IMR-90 (cell line): Measurements from ENCODE around the gene ZNF512. TPM values are rescaled to one million over a fixed set of nuclear protein-coding genes. Genes with fewer than 3 reads are reported as not detected.

ENCODE experiments used
- ATAC-seq: fragments of 200-7000 bp; cut with Tn5 transposase; 2 replicates; pipeline ENCODE4 v1.9.1; 2020; ENCODE audit warnings: low read depth, mild to moderate bottlenecking, moderate library complexity
- BruUV-seq: library from RNA; stranded (reverse); fragments of 400-500 nt; replicated peaks from 2 replicates; lab custom pipeline; 2021; lab: Mats Ljungman, UMichigan
- CTCF ChIA-PET: fragments of 300-600 bp; formaldehyde crosslinking; extraction: SDS; loops from one replicate; lab custom pipeline; 2021; ENCODE audit warnings: antibody characterized with exemption; lab: Yijun Ruan, JAX
- POLR2A ChIA-PET: fragments of 300-600 bp; sonication (Branson Sonifier 250); formaldehyde crosslinking; loops from one replicate; lab custom pipeline; 2022; ENCODE audit warnings: antibody characterized with exemption; ENCODE audit not compliant: unreplicated experiment; lab: Charles Lee
- DNase-seq: peaks from one replicate; pipeline ENCODE4 v3.0.0; 2013
- H2AFZ ChIP-seq: replicated peaks from 2 replicates; pipeline ENCODE3; 2013; ENCODE audit warnings: low read length, mild to moderate bottlenecking; ENCODE audit not compliant: poor library complexity
- H2AK5ac ChIP-seq: 2 replicates; pipeline ENCODE4 v1.6.1; 2013; ENCODE audit warnings: low read depth, low read length, inconsistent platforms
- H2AK9ac ChIP-seq: replicated peaks from 2 replicates; pipeline ENCODE3; 2013; ENCODE audit warnings: mild to moderate bottlenecking, low read depth, low read length, moderate library complexity; ENCODE audit not compliant: poor library complexity
- H2BK120ac ChIP-seq: 2 replicates; pipeline ENCODE4 v1.6.1; 2013; ENCODE audit warnings: low read depth, low read length, inconsistent platforms
- H2BK15ac ChIP-seq: 3 replicates; pipeline ENCODE4 v1.6.1; 2013; ENCODE audit warnings: low read depth, low read length, inconsistent platforms
- H2BK20ac ChIP-seq: 2 replicates; pipeline ENCODE4 v1.6.1; 2013; ENCODE audit warnings: low read depth, mild to moderate bottlenecking, inconsistent platforms, low read length, moderate library complexity
- H2BK5ac ChIP-seq: 2 replicates; pipeline ENCODE4 v1.6.1; 2013; ENCODE audit warnings: mild to moderate bottlenecking, low read depth, low read length, inconsistent platforms; ENCODE audit not compliant: poor library complexity, severe bottlenecking
- H3K14ac ChIP-seq: replicated peaks from 2 replicates; pipeline ENCODE4 v1.6.1; 2013; ENCODE audit warnings: low read depth, low read length, inconsistent platforms
- H3K18ac ChIP-seq: 2 replicates; pipeline ENCODE4 v1.6.1; 2013; ENCODE audit warnings: low read depth, low read length, control low read depth
- H3K23ac ChIP-seq: 2 replicates; pipeline ENCODE4 v1.6.1; 2013; ENCODE audit warnings: low read depth, low read length, inconsistent platforms
- H3K27ac ChIP-seq: 2 replicates; pipeline ENCODE4 v1.5.1; 2013; ENCODE audit warnings: mild to moderate bottlenecking, control low read depth, low read length; ENCODE audit not compliant: insufficient read depth
- H3K27me3 ChIP-seq: 2 replicates; pipeline ENCODE4 v1.6.1; 2013; ENCODE audit warnings: low read length; ENCODE audit not compliant: control insufficient read depth, insufficient read depth
- H3K36me3 ChIP-seq: 2 replicates; pipeline ENCODE4 v1.6.1; 2013; ENCODE audit warnings: low read length, mixed read lengths; ENCODE audit not compliant: control insufficient read depth, insufficient read depth
- H3K4ac ChIP-seq: 2 replicates; pipeline ENCODE4 v1.6.1; 2013; ENCODE audit warnings: low read depth, low read length, inconsistent platforms
- H3K4me1 ChIP-seq: 2 replicates; pipeline ENCODE4 v1.6.1; 2013; ENCODE audit warnings: low read length, mixed read lengths; ENCODE audit not compliant: control insufficient read depth, insufficient read depth
- H3K4me2 ChIP-seq: 2 replicates; pipeline ENCODE4 v1.6.1; 2013; ENCODE audit warnings: low read depth, mild to moderate bottlenecking, control low read depth, low read length, moderate library complexity
- H3K4me3 ChIP-seq: 2 replicates; pipeline ENCODE4 v1.5.1; 2013; ENCODE audit warnings: low read depth, mild to moderate bottlenecking, control low read depth, low read length, moderate library complexity; ENCODE audit not compliant: insufficient read depth
- H3K56ac ChIP-seq: 2 replicates; pipeline ENCODE4 v1.6.1; 2013; ENCODE audit warnings: low read length, inconsistent platforms; ENCODE audit not compliant: insufficient read depth; ENCODE audit errors: extremely low read depth
- H3K79me1 ChIP-seq, 2 experiments: 2 replicates each; pipeline ENCODE4 v1.6.1; 2013; ENCODE audit warnings: low read length in 2 of 2, inconsistent platforms in 1 of 2, low read depth in 1 of 2
- H3K9ac ChIP-seq: 2 replicates; pipeline ENCODE4 v1.6.1; 2013; ENCODE audit warnings: low read depth, low read length, control low read depth
- H3K9me1 ChIP-seq: 2 replicates; pipeline ENCODE4 v1.6.1; 2013; ENCODE audit warnings: low read length, inconsistent platforms; ENCODE audit not compliant: insufficient read depth
- H3K9me3 ChIP-seq: 2 replicates; pipeline ENCODE4 v1.6.1; 2013; ENCODE audit warnings: low read length; ENCODE audit not compliant: control insufficient read depth, insufficient read depth
- H4K20me1 ChIP-seq: 2 replicates; pipeline ENCODE4 v1.6.1; 2013; ENCODE audit warnings: low read length, inconsistent platforms; ENCODE audit not compliant: insufficient read depth
- H4K5ac ChIP-seq: 2 replicates; pipeline ENCODE4 v1.6.1; 2013; ENCODE audit warnings: mild to moderate bottlenecking, low read depth, low read length, control low read depth
- H4K8ac ChIP-seq, 2 experiments: 2 replicates each; pipeline ENCODE4 v1.6.1; 2013; ENCODE audit warnings: low read depth in 2 of 2, low read length in 2 of 2, control low read depth in 1 of 2, inconsistent platforms in 1 of 2
- H4K91ac ChIP-seq: 2 replicates; pipeline ENCODE4 v1.6.1; 2013; ENCODE audit warnings: low read depth, low read length, inconsistent platforms; ENCODE audit not compliant: insufficient read depth
- MAFK ChIP-seq: IDR thresholded peaks from 2 replicates; pipeline ENCODE4 v1.6.1; 2012; ENCODE audit warnings: low read depth, low read length, improper control_type of control experiment
- NFE2L2 ChIP-seq: fragments of 150-350 bp; IDR thresholded peaks from 2 replicates; pipeline ENCODE4 v1.6.1; 2016; ENCODE audit warnings: low read depth, mild to moderate bottlenecking, low read length
- WGBS, 2 experiments: methylation state at CpG; one replicate each; pipeline versions ENCODE4 v1.1.5 to v1.1.7; 2013; ENCODE audit warnings: missing lambda C conversion rate in 2 of 2; ENCODE audit not compliant: insufficient read length in 1 of 2; ENCODE audit errors: extremely low coverage in 2 of 2; 5-methylcytosine and 5-hydroxymethylcytosine counted together
- dilution Hi-C: fragments of 300-500 bp; cut with HindIII; formaldehyde crosslinking; loops from one replicate; pipeline ENCODE4 v1.14.3; 2018; ENCODE audit warnings: low sequenced_read_pairs; ENCODE audit not compliant: unreplicated experiment
- in situ Hi-C: fragments of 300-500 bp; cut with MboI; formaldehyde crosslinking; loops from 3 replicates; pipeline ENCODE4 v1.14.3; 2019; ENCODE audit warnings: low sequenced_read_pairs, inconsistent platforms, mixed read lengths
- intact Hi-C: fragments of 100-400 bp; cut with micrococcal nuclease; formaldehyde crosslinking; loops from 2 replicates; pipeline ENCODE4 v1.10.0; 2022
- polyA plus RNA-seq, 3 experiments: library from polyadenylated mRNA; depleted of rRNA; stranded (reverse); fragments of >200 nt; gene quantifications; 2 replicates each; pipeline ENCODE4 v1.2.3, GENCODE V29; 2012; ENCODE audit warnings: low replicate concordance in 1 of 3
- total RNA-seq: library from RNA; depleted of rRNA; stranded (reverse); fragments of >200 nt; gene quantifications from 2 replicates; pipeline ENCODE4 v1.2.3, GENCODE V29; 2012

The ZNF512 gene
- total and polyA plus RNA-seq, 2 of the 4 experiments (the other 2 are of a cell fraction), result 25.8 to 56.5 TPM

DNA sequence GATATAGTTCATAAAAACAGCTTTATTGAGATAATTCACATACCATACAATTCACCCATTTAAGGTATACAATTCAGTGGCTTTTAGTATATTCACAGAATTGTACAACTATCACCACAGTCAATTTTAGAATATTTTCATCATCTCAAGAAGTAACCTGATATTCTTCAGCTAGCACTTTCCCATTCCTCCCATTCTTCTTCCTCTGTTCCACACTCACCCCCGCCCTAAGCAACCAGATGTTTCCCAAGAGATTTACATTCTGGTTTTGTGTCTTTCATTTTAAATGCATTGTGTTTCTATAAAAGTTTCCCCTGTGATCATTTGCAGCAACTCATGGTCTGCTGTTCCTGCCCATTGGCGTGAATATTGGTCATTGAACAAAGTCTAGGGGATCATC is 51.4 kb downstream of the ZNF512 start:
- no peak overlapping the region for H2BK20ac ChIP-seq
- ChIA-PET CTCF (no interaction called here), POLR2A (no interaction called here)
- ATAC-seq, result no peak
- no TSS peak for BruUV-seq
- H3K79me1 ChIP-seq, result peaks cover 14 to 41% of the 10 kb centered on the region in 2 experiments
- no peaks in the 10 kb centered on the region; the same call in 1 of the 2 replicates for H3K9me1 ChIP-seq
- no peak overlapping the region for H2BK120ac ChIP-seq
- H3K27ac ChIP-seq, result no peak overlapping the region
- no peak for TF ChIP-seq NFE2L2
- no peak for TF ChIP-seq MAFK
- H3K36me3 ChIP-seq, result peaks cover 26% of the 10 kb centered on the region
- no peak overlapping the region for H4K91ac ChIP-seq
- intact Hi-C loops (no loop called here), dilution Hi-C loops (no loop called here), in situ Hi-C loops (no loop called here)
- peaks cover 3% of the 10 kb centered on the region; the same call in 1 of the 2 replicates for H3K4me1 ChIP-seq
- H3K9me3 ChIP-seq, result no peaks in the 10 kb centered on the region
- H3K4me2 ChIP-seq, result no peak overlapping the region
- no peak overlapping the region for H2AFZ ChIP-seq
- no peak for DNase-seq
- H3K56ac ChIP-seq, result no peak overlapping the region
- no peaks in the 10 kb centered on the region for H3K27me3 ChIP-seq
- H3K4me3 ChIP-seq, result no peak overlapping the region
- no peak overlapping the region for H2AK9ac ChIP-seq
- no peak overlapping the region for H3K23ac ChIP-seq
- H4K8ac ChIP-seq, result no peak overlapping the region
- no peak overlapping the region for H3K18ac ChIP-seq
- no peak overlapping the region for H3K4ac ChIP-seq
- no peak overlapping the region for H3K14ac ChIP-seq
- H4K20me1 ChIP-seq, result peaks cover 4% of the 10 kb centered on the region; the same call in 1 of the 2 replicates
- WGBS, 2 experiments, result no CpG with 5 or more reads among the region's 2 CpGs
- H2BK5ac ChIP-seq, result no peak overlapping the region
- no peak overlapping the region for H3K9ac ChIP-seq
- no peak overlapping the region for H2BK15ac ChIP-seq
- H2AK5ac ChIP-seq, result no peak overlapping the region
- H4K5ac ChIP-seq, result no peak overlapping the region
